HG03354 (cell line): ENCODE data around the gene KDM3B.
"Not testable (repeated sequence)": the region's sequence is repeated elsewhere in the genome, so short reads cannot be mapped to it uniquely, and the experiment has no call there.

Experiments used
- ATAC-seq: cut with Tn5 transposase; IDR thresholded peaks from one replicate; pipeline ENCODE4 v1.9.1; 2021; ENCODE audit warnings: mild to moderate bottlenecking; ENCODE audit not compliant: unreplicated experiment, poor library complexity, severe bottlenecking

KDM3B gene, protein sequence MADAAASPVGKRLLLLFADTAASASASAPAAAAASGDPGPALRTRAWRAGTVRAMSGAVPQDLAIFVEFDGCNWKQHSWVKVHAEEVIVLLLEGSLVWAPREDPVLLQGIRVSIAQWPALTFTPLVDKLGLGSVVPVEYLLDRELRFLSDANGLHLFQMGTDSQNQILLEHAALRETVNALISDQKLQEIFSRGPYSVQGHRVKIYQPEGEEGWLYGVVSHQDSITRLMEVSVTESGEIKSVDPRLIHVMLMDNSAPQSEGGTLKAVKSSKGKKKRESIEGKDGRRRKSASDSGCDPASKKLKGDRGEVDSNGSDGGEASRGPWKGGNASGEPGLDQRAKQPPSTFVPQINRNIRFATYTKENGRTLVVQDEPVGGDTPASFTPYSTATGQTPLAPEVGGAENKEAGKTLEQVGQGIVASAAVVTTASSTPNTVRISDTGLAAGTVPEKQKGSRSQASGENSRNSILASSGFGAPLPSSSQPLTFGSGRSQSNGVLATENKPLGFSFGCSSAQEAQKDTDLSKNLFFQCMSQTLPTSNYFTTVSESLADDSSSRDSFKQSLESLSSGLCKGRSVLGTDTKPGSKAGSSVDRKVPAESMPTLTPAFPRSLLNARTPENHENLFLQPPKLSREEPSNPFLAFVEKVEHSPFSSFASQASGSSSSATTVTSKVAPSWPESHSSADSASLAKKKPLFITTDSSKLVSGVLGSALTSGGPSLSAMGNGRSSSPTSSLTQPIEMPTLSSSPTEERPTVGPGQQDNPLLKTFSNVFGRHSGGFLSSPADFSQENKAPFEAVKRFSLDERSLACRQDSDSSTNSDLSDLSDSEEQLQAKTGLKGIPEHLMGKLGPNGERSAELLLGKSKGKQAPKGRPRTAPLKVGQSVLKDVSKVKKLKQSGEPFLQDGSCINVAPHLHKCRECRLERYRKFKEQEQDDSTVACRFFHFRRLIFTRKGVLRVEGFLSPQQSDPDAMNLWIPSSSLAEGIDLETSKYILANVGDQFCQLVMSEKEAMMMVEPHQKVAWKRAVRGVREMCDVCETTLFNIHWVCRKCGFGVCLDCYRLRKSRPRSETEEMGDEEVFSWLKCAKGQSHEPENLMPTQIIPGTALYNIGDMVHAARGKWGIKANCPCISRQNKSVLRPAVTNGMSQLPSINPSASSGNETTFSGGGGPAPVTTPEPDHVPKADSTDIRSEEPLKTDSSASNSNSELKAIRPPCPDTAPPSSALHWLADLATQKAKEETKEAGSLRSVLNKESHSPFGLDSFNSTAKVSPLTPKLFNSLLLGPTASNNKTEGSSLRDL (N-terminal part only)

DNA sequence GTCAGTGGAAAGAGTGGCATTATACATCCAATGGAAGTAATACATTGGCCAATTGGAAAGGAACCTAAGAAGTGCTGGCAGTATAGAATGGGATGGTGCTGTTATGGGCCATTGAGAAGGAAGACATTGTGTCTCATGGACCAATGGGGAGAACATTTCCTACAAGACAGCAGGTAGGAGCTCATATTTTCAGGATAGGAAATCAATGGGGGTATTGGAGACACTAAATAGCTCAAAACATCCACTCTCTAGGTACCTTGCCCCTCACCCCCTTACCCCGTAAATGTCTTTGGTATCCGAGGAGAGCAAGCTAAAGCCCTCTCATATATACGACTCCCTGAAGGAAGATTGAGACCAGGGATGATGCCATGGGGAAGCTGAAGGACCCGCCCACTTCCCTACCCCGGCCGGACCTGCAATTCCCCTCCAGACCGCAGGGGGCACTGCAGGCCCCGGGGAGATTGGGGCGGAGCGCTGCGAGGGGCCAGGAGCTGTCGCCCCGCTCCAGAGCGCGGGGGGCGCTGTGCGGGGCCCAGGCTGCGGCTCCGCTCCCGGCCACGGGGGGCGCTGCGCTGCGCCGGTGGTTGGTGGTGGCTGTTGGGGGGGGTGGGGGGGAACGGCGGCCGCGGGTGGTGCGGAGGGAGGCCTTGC lies at the start of gene KDM3B:
Gene KDM3B, plus strand, starts transcription at position 615 of the 651 bp plus-strand sequence. CDS start 111 bp downstream, outside the sequence.
- peak; percentile 74 for ATAC-seq

DNA sequence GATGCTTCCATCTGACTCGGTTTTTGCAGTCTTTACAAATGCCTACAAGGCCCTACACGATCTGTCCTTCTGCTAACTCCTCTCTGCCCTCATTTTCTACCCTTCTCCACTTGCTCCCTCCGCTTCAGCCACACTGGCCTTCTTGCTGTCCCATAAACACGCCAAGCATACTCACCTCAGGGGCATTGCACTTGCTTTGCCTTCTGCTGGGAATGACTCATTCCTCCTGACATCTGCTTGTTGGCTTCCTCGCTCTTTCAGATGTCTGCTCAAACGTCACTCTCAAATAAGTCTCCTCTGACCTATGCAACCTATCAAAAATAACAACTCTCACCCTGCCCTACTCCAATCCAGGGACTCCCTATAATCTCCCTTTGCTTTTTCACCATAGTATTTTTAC lies 49.1 kb upstream of the KDM3B start:
- no peak for ATAC-seq

DNA sequence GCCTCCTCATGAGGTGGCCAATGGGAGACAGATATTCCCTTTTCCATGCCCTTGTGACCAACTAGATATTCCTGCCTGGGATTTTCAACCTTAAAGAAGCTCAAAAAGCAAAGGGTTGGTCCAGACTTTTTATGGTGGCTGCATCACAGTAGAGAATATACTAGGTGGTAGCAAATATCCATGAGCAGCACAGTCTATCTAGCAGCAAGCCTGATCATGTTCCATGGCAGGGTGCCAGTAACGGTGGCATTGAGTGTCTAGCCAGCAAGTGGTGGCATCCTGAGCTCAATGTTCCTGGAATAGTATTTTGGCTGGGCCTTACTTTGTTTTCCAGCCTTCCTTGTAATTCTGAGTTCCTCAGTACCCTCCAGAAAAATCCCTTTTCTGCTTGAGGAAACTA lies 46.7 kb upstream of the KDM3B start:
- ATAC-seq: no peak

DNA sequence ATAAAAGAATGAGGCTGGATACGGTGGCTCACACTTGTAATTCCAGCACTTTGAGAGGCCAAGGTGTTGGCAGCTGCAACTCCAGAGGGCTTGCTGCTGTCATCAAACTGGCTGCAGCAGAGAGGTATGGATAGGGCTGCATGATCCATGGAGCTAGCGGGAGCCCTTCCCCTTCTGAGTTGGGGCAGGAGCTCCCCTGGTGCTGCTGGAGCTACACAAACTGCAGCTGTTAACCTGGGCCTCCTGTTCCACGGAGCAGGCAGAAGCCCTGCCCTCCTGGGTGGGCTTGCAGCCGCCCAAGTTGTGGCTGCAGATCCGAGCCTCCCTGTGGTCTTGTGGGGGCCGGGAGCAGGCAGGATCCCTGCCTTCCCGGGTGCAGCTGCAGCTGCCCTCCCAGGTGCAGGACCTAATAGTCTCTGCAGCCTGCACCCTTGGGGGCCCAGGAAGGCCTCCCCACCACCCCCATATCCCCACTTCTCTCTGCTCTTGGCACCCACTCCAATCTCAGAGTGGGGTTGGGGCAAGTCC lies 36.7 kb upstream of the KDM3B start:
- ATAC-seq: no peak

DNA sequence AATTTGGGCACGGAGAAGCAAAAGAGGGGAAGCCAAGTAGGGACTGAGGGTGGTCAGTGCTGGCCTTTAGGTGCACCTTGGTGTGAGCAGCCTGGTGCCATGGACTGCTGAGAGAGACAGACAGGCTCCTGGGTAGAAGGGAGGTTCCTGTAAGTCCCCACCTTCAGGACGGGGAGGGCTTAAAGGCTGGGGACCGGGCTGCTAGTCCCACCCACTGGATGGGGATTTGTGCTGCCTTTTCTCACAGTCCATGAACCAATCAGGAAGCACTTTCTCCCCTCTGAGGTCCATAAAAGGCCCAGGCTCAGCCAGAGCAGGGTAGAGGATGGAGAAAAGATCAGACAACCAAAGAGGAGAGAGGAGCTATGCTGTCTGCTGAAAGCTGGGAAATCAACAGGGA lies 36.1 kb upstream of the KDM3B start:
- no peak for ATAC-seq

DNA sequence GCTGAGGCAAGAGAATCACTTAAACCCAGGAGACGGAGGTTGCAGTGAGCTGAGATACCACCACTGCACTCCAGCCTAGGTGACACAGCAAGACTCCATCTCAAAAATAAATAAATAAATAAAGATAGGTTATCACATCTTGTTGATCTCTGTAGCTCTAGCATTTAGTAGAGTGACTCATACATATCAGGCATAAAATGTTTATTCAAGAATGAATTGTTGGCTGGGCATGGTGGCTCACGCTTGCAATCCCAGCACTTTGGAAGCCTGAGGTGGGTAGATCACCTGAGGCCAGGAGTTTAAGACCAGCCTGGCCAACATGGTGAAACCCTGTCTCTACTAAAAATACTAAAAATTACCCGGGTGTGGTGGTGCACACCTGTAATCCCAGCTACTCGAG lies 34.3 kb upstream of the KDM3B start:
- not testable (repeated sequence) for ATAC-seq

DNA sequence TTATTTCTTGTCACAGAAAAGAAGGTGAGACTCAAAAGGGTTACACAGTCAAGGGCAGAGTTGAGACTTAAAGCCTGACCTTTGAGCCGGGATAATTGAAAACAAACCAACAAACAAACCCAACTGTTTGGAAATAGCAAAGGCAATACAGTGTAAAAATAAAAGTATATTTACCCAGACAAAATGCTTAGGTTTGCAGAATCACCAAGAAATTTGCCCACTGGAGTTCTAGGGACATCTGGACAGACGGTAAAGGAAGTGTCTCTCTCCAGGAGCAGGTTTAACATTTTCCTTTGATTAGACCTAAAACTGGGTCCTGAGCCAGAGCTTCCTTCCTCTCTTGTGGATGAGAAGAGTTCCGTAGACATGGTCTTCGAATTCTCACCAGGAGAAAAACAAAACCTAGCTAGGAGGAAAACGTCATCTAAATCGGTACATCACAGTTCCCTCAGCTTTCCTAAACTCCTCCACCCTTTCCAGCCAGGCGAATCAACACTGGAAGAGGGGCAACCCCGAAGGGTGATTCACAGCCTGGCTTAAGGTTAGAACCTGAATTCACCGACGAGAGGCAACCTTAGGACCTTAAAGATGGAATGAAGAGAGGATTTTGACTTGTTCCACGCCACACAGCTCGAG lies 21.6 kb upstream of the KDM3B start:
- ATAC-seq: no peak

DNA sequence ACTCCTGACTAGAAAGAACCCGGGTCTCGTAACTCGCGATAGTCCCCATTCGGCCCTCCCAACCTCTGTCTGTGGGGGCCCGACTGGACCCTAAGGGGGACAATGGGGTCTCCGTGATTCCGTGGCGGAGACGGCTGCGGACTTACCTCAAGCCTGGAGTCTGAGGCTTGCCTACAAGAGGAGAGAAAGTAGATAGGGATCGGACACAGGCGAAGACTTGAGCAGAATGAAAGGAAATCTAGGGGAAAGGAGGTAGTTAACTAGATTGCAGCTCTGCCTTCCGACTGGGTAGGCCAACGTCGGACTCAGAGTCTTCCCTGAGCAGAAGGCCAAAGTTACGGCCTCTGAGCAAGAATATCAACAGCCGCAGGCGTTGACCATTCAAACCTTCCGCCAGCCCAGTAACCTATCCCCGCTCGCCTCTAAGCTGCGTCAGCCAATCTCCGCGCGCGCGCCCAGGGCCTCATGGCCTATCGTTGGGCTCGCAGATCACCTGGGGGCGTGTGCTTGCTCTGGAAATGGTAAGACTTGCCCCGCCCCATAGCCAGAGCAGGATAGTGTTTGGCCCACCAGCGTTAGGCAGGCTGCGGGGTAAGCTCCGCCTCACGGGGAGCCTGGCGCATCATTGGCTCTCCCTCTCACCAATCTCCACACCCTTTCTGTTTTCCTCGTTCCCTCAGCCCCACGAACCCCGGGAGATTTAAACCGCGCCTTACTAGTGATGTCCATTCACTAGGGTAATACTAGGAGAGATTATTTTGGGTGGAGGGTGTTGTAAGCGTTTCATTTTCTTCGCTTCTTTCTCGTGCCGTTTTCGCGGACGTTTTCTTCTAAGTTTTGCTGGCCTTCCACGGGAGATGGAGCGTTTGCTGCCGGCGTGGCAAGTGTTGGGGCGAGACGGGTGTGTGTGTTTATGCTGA lies 20.8 kb upstream of the KDM3B start, which contains the start of gene CDC25C:
Gene CDC25C, minus strand, starts transcription at position 356 of the 920 bp plus-strand sequence. CDS start 624 bp downstream, outside the sequence.
- peak; percentile 100 for ATAC-seq

DNA sequence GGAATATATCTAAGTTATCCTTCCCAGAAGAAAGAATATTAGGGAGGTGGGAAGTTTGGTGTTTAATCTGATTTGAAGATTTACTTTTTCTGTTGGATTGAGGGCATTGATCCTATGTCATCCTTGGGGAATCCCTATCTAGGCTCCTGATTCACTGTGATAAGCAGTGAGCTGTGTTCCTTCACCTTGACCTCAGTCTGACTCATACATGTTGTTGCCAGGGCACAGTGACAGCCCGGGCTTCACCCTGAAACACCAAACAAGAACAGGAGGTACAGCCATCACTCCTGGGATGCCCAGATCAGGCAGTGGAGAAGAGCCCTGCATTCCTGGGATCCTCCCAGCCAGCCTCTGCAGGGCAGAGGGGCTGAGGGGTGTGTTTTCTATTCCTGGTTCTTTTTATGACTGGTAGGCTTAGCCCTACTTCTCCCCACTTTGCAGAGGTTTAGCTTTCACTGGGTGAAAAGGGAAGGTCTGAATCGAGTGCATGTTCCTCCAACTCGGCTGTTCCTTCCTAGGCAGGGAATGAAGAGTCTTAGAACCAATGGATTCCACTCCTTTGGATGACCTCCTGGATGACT lies 17.5 kb upstream of the KDM3B start:
- no peak for ATAC-seq

DNA sequence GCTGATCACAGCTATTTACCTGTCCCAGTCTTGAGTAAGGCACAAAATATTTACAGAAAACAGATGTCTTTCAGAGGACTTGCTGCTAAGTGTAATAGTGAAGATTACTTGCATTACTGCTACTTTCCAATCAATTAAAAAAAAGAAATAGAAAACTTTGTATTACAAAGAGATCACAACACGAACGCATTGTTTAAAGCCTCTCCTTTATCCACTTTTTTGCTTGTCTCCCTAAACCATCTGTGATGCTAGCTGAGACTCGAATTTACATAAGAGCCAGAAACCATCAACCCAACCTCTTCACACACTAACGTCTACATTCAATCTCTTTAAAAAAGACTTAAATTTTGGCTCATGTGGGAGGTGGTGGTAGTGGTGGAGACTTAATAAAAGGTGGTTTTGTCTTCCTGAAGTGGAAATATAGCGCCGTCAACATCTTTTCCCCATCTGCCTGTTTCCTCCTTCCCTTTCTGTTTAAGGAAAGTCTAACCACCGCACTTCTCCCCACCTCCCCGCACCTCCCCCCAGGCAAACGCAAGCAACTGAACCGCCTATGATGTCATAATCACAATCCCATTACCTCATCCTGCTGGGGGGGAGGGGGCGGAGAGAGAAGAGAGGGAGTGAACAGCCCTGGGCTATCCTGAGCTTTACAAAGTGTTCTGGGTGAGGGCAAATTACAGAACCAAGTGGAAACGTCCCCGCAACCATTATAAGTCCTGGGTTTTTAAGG lies 15.4 kb upstream of the KDM3B start:
- peak; percentile 34 for ATAC-seq

DNA sequence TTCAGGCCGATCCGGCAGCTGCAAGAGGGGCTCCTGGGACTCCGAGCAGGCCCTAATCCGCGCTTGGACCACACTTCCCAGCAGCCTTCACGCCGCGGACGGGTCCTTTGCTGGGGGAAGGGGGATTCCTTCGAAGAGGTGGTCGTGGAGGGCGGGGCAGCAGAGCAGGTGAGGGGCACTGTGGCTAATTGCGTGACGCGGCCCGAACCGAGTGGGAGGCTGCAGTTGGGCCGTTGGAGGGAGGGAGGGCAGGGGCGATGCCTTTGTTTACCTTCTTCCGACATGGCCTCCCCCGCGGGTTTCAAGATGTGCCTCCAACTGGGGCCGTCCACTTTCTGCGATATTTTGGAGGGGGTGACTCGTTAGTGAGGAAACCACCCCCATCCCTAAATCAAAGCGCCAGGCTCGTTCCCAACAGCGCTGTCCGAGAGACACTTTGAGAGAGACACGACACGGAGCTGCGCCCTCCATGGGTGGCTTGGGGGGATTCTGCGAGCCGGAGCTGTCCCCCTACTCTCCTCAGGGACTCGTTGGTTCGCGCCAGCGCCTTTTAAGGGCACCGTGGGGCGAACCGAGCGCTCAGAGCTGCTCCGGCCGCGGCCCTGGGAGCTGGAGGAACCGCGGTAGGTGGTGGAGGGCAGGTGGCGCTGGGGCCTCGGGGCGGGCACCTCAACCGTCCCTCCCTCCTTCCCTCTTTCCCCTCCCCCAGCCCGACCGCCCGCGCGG lies 14.6 kb upstream of the KDM3B start, which contains the start of gene FAM53C:
Gene FAM53C, plus strand, starts transcription at position 582 of the 726 bp plus-strand sequence. CDS start 3,070 bp downstream, outside the sequence.
- ATAC-seq: peak; percentile 82

DNA sequence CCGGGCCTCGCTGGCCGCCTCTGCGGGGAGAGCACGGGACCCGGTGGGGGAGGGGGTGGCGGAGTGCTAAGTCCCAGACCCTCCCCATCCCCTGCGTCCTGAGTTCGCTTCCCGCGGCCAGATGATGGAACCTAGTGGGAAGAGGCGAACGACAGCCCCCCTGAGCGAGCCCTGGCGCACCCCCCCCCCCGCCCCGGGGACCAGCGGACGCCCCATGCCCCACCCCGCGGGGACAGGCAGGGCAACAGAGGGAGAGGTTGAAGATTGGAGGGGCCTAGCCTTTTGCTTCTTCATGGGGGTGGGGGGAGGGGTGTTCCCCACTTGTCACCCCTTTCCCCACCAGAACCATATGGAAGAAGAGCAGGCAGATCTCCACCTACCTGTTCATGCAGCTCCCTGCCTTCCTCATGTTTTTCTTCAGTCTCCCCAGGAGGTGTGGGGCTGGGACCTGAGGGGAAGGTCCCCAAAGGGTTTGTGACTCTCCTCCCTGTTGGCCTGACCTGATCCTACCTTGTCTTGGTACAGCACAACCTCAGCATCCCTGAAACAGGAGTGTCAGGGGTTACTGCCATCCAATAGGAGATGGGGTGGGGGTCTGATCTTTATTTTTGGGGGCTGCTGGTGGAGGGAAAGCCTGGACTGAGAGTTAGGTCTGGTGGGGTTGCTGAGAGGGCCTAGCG lies 13.9 kb upstream of the KDM3B start:
- ATAC-seq: peak; percentile 8

DNA sequence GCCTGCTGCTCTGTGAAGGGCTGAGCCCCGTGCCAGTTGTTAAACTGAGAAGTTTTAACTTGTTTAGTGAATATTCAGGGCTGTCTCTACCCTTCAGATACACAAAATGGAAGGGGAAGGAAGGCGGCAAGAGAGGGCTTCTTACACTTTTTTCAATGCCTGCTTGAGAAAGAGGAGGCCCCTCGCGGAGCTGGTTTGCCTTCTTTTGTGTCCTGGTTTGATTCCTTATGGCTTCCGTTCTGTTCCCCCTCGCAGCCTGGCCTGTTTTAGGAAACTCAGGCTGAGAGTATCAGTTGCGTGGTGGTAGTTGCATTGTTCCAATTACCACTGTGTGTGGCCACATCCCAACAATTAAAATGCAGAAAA lies 13.4 kb upstream of the KDM3B start:
- ATAC-seq: no peak

DNA sequence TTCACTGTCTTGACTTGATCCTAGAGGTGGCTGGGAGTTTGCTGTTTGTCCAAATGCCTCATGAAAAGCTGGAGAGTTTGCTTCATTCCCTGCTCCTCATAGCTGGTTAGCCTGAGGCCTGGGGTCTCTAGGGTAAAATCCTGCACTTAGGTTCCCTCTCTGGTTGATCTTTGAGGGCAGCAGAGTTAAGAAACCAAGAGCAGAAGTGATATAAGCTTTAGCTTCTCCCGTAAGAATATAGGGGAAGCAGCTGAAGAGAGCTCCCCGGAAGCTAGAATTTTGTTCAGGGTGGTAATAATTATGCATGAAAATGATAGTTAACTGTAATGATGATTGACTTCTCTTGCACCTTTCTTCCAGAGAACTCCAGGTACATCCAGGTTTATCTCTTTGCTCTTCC lies 13.0 kb upstream of the KDM3B start:
- no peak for ATAC-seq

DNA sequence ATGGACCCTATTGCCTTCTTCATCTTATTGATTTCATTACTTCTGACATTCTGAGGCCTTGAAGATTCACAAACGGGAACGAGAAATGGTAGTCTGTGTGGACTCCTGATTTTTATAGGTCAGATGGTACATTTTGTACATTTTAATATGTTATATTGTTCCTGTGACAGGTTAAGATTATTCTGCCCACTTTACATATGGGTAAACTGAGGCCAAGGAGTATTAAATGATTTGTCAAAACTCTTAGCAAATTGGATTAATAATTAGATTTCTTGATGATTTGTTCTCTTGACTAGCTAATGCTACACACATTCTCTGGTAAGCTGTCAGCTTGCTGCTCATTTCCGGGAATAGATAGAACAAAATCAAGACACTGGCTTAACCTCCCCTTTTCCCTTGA lies 12.5 kb upstream of the KDM3B start:
- no peak for ATAC-seq
